GM18870 (cell line): ENCODE measurements around the gene CELSR1.

Source experiments
- ATAC-seq: cut with Tn5 transposase; IDR thresholded peaks from one replicate; pipeline ENCODE4 v1.9.1; 2021; ENCODE audit warnings: moderate library complexity; ENCODE audit not compliant: unreplicated experiment

Gene CELSR1

DNA sequence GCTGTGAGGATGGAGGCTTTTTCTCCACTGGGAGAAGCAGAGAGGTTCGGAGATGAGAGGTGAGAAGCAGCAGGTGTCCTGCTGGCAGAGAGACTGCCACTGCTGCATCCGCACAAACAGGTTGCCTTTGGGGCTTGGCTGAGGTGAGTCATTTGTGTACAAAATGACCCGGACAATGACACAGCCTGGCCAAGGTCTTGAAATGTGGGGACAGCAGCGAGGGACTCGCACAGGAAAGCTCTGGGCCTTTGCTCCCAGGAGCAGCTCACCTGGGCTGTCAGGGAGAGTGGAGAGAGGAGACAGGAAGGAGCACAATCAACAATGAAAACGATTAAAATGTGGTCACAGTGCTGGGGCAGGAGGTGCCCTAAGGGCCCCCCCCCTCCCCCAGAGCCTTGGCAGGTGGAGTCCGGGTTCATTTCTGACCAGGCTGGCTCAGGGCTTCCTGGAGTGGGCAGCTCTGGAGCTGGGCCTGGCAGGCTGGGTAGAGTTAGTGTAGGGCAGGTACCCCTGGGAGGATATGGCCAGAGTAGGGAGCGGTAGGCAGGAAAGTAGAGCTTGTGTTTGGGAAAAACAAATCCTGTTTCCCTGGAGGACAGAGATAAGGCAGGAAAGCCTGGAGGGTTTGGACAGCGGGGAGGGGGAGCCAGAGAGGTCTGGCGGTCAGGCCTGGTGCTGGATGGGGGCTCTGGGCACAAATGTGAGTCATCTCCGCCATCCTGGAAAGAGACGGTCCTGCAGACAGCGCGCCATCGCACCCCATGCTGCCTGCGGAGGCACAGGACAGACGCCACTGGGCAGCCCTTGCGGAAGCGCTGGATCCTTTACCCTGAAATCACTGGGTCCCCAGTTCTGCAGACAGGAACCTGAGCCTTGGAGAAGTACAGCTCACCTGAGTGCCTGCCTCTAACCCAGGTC is 37.8 kb upstream of the CELSR1 start:
- no peak for ATAC-seq

DNA sequence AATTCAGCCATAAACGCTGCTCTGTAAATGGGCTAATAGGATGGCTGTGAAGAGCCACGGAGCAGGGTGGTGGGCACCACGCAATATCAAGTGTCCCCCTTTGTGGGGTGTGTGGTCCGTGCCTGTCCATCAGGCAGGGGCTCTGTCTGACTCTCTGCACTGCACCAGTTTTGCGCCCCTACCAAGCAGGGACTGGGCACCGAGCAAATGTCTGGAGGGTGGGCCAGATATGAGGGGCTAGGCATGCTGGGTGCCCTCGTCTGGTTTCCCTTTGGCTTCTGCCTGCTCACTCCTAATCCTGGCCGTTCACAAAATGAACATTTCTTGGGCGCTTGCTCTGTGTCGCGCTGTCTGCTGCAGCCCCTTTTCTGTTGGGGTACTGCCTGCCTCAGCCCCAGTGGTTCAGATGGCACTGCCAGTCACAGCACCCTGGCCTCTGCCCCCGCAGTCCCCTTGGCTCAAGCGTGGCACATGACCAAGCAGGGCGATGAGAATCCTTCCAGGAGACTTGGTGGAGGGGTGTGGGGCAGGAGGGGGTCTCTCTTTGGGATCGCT is 37.1 kb upstream of the CELSR1 start:
- ATAC-seq, result no peak

DNA sequence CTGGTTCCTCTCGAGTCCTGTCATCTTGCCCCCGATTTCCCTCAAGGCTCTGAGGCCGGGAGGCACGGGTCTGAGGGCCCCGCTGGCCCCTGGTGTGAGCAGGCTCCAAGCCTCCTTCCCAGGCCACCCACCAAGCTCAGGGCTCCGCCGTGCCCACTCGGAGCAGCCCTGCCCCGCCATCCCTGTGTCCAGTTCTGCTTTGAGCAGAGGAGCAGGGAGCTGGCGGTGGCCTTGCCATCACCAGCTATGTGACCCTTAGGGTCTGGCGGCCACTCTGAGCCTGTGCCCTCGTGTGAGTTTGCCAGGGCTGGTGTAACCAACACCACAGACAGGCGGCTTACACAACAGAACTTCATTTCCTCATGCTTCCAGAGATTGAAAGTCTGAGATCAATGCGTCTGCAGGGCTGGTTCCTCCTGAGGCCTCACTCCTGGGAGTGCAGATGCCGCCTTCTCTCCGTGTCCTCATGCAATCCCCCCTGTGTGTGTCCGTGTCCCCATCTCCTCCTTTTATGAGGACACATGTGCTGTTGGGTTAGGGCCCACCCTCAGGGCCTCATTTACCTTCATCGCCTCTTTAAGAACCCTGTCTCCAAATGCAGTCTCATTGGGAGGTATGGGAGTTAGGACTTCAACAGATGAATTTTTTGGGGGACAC is 36.5 kb upstream of the CELSR1 start:
- no peak for ATAC-seq

DNA sequence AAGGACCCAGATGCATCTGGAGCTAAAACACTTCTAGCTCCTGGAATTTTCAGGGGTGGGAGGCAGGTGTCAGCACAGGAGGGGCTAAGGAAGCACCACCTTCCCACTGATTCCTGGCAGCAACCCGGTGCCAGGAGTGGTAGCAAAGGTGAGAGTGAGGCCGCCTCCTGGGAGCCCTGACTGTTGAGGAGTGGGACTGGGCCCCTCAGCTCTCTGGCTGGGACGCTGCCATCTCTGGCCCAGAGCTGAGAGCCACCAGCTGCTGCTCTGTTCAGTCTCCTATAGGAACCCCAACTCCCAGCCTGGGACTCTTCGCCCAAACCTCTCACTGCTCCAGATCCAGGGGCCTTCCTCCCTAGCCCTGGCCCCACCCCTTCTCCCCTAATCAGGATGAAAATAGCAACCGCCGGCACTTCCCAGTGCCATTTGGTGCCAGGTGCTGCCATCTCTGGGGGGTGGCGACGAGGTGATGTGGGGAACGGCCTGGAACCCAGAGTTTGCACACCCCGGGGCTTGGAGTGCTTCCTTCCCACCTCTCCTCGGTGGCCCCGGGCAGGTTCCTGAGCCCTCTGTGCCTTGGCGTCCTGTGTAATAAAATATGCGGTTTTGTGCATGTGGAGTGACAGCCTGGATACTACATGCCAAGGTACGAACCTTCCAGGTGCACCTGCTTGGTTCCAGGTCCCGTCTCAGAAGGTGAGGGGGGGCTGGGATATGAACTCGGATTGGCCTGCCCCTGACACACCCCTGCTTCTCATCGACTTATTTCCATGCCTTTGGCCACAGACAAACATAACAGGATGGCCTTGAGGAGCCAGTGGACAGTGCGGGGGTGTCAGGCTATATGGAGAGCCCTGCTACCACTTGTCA is 35.7 kb upstream of the CELSR1 start:
- no peak for ATAC-seq

DNA sequence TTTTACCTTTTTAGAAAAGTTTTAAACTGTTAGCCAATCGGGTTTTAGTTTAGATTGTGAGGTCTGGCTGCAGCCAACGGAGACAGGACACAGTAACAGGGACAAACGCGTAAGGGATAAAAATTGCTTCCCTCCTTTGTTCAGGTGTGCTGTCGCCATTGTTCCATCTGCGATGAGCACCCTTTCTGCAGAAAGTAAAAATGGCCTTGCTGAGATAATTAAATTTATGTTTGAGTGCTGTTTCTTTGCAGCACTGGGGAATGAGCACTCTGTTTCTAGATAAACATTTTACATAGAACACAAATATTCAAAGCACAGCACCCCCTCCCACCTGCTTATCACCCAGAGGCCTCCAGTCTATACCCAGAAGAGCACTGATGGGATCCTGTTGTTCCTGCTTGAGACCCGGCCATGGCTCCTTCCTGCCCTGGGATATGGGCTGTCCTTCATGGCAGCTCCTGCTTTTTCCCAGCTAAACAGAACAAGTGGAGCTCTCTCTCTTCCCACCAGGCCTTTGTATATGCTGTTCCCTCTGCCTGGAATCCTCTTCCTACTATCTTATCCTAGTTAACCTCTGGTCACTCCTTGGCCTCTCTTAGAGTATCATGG is 34.3 kb upstream of the CELSR1 start:
- ATAC-seq, result no peak

DNA sequence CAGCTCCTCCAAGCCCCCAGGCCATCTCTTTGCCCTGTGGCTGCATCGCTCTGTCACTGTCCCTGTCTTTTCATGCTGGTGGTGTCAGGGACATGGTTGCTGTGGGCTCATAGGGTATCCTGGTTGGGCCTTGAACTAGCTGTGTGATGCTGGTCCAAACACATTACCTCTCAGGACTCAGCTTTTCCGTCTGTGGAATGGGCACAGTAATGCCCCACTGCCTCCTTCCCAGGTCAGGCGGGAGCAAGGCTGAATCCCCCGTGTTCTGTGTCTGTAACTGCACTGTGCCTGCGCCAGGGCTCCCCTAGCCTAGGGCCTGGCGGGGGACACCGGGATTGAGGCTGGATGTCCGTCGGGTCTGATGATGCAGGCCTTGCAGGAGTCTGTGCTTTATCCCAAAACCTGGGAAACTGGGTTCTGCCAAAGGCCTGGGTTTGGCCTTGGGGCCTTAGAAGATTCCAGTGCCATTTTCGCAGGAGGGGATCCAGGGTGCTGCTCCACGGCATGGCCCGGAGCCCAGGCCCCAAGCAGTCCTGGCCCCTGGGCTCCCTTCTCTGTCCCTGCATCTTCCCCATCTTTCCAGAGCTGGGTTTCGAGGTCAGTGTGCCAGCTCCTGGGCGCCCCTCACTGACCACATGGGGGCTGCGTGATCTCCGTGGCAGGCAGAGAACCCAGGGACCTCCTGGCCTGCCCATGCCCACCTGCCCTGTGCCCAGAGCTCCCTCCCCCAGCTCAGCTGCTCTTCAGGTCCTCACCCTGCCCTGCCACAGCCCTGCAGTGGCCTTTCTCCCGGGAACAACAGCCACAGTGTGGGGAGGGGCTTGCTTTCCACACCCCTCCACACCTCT is 32.7 kb upstream of the CELSR1 start:
- ATAC-seq, result no peak

DNA sequence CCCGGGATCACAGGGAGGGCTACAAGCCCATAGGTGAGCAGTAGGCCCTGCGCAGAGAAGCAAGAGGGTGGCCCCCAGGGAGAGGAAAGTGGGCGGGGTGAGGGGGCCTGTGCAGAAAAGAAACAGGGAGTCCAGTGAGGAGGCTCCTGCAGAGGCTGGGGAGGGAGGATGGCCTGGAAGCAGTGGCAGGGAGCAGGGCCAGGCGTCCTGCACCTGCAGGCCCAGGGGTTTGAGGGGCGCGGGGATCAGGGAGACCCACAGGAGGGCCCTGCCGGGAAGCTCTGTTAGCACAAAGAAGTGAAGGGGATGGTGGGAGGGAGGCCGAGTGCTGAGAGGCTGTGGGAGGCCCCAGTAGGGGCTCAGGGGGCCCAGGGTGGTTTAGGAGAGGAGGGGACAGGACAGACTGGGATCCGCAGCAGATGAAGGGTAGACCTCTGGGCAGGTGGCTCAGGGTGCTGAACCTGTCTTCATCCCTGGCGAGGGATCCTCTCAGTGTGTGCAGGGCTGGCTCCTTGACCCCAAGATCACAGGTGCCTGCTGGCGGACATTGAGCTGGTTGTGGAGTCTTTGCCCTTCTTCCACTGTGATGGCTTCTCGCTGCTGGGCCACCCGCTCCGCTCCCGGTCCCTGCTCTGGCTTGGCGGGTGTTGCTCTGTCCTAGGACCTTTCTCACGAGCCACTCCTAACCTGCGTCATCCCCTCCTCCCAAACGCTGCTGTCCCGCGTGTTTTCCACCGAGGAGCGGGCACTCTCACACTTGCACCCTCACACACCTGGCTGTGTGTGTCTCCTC is 31.8 kb upstream of the CELSR1 start:
- ATAC-seq, result no peak

DNA sequence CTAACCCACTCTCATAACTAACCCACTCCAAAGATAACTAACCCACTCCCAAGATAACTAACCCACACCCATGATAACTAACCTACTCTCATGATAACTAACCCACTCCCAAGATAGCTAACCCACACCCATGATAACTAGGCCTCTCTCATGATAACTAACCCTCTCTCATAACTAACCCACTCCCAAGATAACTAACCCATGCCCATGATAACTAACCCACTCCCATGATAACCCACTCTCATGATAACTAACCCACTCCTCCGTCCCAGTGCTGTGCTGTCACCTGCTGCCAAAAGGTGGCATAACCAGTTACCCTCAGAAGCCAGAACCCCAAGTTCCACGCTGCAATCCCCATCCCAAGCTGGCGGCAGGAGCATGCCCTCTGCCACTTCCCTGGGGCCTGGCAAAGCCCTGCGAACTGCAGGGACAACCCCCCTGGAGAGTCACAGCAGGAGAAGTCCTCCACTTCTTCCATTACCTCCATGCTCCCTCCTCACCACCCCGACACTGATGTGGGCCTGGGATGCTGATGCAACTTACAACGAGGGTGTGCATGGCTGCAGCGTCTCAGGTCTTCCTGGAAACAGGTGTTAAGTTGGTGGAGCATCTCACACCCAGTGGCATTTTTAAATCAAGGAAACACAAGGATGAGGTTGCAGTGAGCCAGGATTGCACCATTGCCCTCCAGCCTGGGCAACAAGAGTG is 30.8 kb upstream of the CELSR1 start:
- ATAC-seq, result no peak

DNA sequence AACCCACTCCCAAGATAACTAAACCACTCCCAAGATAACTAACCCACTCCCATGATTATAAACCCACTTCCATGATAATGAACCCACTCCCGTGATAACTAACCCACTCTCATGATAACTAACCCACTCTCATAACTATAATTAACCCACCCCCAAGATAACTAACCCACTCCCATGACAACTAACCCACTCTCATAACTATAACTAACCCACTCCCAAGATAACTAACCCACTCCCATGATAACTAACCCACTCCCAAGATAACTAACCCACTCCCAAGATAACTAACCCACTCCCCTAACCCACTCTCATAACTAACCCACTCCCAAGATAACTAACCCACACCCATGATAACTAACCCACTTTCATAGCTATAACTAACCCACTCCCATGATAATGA is 30.1 kb upstream of the CELSR1 start:
- no peak for ATAC-seq

DNA sequence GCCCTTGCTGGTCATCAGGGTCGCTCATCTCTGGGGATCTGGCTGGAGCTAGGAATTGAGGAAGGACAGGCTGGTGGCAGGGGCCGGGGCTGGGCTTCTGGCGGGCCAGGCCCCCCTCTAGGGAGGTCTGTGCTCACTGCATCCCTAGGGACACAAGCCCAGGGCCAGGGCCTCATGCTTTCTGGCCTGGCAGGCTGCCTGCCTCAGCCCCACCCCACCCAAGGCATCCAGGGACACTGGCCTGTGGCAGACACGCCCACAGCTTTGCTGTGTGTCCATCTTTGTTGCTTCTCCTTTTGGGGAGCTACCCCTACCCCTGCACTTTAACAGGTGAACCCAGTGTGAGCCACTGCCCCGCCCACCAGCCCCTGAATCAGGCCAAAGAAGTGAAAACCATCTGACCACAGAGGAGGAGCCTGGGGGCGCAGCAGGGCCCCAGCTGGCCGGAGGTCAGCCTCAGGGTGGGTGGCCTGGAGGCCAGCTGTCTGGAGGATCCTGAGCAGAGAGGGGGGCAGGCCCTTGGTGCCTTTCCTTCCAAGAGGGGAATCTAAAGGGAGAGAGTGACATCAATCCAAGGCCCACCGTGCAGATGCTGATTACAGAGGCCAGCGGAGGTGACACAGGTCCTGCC is 26.8 kb upstream of the CELSR1 start:
- ATAC-seq, result no peak

DNA sequence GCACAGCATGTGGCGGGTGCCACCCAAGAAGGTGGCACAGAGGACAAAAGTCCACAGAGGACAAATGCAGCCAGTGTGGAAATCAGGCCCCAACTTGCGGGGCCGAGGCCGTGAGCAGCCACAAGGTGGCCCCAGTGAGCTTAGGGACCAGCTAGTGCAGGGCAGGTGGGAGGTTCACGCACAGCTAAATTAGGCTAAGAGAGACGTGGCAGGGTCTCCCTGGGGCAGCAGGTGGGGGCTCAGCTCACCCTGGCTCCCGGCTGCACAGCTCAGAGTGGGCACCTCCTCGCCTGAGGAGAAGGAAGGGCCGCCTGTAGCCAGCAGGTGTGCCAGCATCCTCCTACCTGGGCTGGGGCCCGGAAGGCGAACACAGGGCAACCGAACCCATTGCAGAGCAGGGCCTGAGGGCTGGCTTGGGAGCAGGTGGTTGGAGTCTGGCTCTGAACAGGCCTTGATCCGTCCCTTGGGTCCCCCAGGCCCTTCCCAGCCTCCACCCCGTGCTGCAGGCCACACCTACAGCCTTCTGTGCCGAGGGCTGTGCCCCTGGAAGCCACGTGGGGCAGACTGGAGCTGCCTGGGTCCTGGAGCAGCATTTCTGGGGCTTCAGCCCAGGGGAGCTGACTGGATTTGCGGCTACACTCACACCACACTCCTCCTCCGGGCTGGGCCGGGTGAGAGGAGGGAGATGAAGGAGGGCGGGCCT is 26.1 kb upstream of the CELSR1 start:
- no peak for ATAC-seq

DNA sequence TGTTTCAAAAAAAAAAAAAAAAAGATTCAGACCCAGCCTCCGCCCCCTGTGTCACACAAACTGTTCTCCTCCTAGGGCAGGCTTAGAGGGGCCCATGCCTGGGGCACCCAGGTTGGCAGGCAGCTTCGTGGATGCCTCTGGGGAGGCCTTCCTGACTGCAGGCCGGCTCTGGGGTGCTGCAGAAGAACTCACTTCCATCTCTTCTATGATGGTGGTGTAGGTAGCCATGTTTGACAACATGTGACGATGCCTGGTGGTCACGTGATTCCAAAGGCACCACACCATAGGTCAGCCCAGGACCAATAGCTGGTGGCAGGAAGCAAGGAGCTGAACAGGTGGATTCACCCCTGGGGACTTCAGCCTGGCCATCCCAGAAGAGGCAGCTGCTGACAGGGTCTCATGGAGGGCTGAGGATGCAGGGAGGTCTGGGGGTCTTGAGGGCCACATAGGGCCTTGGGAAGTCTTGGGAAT is 24.1 kb upstream of the CELSR1 start:
- ATAC-seq, result no peak

DNA sequence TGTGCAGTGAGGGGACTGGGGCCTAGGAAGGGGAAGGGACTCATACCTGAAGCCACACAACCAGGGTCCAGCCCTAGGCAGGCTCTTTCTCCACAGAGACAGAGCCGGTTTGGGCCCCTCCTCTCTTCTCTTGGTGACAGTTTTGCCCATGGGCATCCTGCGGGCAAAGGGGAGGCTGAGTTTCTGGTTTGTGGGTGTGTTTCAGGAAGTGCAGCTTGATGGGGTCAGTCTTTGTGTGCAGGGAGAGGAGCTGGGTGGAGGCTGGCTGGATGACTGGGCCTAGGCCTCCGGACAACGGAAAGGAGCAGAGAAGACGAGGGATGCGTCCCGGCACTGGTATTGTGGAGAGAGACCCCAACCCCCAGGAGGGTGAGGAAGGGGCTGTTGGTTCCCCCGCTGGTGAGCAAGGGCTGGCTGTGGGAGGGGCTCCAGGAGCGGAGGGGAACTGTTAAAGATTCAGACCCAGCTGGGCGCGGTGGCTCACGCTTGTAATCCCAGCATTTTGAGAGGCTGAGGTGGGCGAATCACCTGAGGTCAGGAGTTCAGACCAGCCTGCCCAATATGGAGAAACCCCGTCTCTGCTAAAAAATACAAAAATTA is 23.4 kb upstream of the CELSR1 start:
- no peak for ATAC-seq

DNA sequence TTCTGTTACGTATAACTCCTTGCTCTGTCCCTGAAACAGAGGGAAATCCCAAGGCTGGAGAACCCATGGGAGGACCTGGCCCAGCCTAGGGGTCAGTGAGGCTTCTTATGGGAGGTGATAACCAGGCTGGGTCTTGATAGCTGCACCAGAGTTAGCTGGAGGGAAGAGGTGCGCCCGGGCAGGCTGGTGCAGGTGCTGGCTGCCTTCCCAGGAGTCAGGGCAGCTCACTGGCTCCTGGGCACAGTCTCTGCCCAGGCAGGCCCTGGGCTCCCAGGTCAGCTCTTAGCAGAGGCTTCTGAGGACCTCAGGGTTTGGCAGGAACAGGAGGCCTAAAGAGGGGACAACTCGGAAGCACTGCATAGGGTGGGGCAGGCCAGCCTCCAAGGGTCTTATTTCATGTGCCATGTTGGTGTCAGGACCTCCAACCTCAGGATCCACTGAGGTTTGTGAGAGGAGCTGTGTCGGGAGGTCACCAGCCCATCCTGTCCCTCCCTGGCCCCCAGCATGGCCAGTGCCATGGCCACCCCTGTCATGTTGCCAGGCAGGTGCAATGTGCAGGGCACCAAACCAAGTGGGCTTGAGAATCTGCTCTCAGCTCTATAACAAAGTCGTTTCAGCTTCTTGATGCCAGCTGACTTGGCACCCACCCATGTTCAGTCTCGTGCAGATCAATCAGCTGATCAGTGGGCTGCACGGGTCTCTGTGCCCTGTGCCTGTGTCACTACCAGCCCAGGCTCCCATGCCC is 20.5 kb upstream of the CELSR1 start:
- ATAC-seq, result no peak

DNA sequence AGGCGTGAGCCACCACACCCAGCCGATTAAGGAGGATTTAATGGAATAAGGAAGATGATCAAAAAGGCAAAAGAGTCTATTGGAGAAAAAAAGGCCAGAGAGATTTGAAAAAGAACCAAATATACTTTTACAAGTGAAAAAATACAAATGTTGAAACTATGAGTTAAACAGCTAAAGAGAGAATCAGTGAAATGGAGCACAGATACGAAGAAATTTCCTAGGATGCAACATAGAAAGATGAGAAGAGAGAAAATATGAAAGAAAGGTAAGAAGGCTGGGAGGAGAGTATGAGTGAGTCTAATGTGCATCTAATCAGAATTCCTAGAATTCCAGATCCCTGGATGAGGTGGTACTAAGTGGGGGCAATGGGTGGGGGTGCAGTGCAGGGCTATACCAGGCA is 19.4 kb upstream of the CELSR1 start:
- ATAC-seq, result no peak

DNA sequence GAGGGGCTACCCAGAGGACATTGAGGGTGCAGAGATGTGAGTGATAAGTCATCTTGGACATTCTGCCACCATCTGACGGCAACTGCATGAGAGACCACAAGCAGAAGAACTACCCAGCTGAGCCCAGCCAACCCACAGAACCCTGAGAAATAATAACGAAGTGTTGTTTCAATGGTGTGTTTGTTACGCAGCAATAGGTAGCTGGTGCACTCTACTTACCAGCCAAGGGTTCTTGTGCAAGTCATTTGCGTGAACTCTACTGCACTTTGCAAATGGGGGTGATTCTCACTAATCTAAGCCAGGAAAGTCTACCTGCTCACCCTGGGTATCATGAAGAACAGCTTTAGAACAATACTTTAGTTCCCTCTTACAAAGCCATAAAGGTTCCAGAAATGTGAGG is 15.8 kb upstream of the CELSR1 start:
- no peak for ATAC-seq
